ENCODE measurements around the gene AGR2. TPM values are rescaled to one million over a fixed set of nuclear protein-coding genes. Genes with fewer than 3 reads are reported as not detected.

Gene AGR2
- total RNA-seq, 1 donor from 2014 or later = 25.8 TPM

DNA sequence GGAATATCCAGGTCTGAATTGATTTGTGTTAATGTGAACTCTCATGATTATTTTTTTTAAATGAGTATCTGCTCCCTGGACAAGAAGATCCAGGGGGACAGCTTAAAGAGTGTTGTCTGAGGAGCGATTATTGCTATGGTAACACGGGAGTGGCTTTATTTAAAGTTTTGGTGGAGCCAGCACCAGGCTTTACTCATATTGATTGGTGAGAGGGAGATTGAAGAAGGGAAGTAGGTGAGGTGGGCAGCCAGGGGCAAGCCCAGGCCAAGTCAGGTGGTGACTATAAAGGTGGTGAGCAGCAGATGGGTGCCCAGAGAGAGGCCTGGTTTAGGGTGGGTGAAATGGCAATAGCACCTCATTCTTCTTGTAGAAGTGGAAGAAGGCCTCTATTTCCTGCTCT is 10.2 kb upstream of the AGR2 start:
- H3K27ac Mint-ChIP-seq = peak overlapping the region; percentile 59
- peaks cover 43% of the 10 kb centered on the region for H3K4me1 Mint-ChIP-seq (ENCODE audit: low read depth)
- DNase-seq (ENCODE audit: low spot score, unreplicated experiment) = no peak
- H3K9me3 Mint-ChIP-seq (ENCODE audit: low read depth) = peaks cover 7% of the 10 kb centered on the region
- no peaks in the 10 kb centered on the region for H3K27me3 Mint-ChIP-seq
- TF ChIP-seq, protein P1, sequence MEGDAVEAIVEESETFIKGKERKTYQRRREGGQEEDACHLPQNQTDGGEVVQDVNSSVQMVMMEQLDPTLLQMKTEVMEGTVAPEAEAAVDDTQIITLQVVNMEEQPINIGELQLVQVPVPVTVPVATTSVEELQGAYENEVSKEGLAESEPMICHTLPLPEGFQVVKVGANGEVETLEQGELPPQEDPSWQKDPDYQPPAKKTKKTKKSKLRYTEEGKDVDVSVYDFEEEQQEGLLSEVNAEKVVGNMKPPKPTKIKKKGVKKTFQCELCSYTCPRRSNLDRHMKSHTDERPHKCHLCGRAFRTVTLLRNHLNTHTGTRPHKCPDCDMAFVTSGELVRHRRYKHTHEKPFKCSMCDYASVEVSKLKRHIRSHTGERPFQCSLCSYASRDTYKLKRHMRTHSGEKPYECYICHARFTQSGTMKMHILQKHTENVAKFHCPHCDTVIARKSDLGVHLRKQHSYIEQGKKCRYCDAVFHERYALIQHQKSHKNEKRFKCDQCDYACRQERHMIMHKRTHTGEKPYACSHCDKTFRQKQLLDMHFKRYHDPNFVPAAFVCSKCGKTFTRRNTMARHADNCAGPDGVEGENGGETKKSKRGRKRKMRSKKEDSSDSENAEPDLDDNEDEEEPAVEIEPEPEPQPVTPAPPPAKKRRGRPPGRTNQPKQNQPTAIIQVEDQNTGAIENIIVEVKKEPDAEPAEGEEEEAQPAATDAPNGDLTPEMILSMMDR (IDR thresholded peaks at IDR 0.05; ENCODE audit: unreplicated experiment) = no peak
- H3K4me3 Mint-ChIP-seq (ENCODE audit: low read depth) = no peak overlapping the region
- H3K36me3 Mint-ChIP-seq (ENCODE audit: insufficient read depth) = peaks cover 2% of the 10 kb centered on the region

DNA sequence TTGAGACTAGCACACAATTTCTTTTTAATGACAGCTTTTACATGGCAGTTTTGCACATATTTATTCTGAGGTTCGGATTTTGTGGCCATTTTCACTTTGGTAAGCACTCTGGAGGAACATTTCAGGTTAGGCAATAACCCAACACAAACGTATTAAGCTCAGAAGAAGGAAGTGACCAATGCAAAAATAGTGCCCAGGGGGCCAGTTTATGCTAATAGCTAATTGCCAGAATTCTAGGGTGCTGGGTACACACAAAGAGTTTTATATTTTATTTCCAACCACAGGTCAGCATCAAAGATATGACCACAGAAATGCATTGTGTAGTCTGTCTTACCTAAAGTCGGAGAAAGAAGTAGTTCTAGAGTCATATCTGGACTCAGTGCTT is 8.4 kb upstream of the AGR2 start:
- DNase-seq (ENCODE audit: low spot score, unreplicated experiment) = no peak
- TF ChIP-seq, protein P1 (IDR thresholded peaks at IDR 0.05; ENCODE audit: unreplicated experiment) = no peak
- H3K27ac Mint-ChIP-seq = no peak overlapping the region

DNA sequence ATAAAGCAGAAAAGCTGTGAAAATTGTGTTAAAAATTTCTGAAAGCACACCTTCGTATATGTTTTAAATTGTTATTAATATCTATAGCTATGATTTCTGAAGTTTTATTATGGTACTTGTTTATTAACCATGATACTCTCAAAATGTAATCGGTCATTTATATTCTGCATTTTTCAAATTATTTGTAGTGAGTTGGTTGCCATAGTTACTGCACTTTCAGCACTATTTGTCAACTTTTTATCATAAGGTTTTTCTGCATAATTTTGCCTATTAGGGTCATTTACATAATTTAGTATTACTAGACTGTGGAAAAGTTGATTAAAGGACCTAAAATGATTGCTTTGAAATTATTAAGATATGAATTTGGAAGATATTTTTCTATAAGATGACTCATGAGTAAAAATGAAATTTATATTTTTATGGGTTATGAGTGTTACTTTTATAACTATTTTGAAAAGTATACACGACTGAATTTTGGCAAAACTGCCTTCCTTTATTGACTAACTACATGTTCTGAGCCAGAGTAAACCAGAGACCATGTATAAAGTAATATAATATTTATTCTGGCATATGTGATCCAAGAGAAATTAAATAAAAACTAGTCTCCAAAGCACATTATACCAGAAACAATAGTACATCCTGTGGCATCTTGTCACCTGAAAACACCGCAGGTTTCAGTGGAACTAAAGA is 7.9 kb upstream of the AGR2 start:
- Mint-ChIP-seq H3K9me3 (ENCODE audit: low read depth) (peaks cover 7% of the 10 kb centered on the region), H3K27ac (no peak overlapping the region), H3K4me1 (ENCODE audit: low read depth) (peaks cover 40% of the 10 kb centered on the region), H3K36me3 (ENCODE audit: insufficient read depth) (no peaks in the 10 kb centered on the region), H3K4me3 (ENCODE audit: low read depth) (no peak overlapping the region), H3K27me3 (no peaks in the 10 kb centered on the region)
- TF ChIP-seq, protein P1 (IDR thresholded peaks at IDR 0.05; ENCODE audit: unreplicated experiment) = no peak
- no peak for DNase-seq (ENCODE audit: low spot score, unreplicated experiment)

More for the DNA sequence above, 8.4 kb upstream of the AGR2 start:
- Mint-ChIP-seq H3K4me1 (ENCODE audit: low read depth) (peaks cover 43% of the 10 kb centered on the region), H3K27me3 (no peaks in the 10 kb centered on the region), H3K9me3 (ENCODE audit: low read depth) (peaks cover 10% of the 10 kb centered on the region), H3K36me3 (ENCODE audit: insufficient read depth) (peaks cover 2% of the 10 kb centered on the region), H3K4me3 (ENCODE audit: low read depth) (no peak overlapping the region)

DNA sequence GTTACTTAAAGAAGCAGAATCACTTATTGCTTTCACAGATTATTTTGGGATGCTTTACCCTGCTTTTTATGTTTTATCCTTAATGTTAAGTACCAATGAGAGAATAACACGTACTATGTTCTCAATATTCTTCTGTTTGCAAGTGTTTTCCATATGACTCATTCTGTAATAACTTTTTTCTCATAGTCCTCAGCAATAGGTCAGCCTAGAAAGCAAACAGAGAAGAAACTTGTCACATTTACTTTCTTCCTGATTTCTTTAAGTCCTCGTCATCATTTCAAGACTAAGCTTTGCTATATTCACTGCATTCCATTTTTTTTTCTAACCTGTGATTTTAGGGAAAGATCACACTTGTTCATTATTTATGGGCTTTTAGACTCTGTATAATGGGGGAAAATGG is 6.8 kb upstream of the AGR2 start:
- Mint-ChIP-seq H3K27me3 (no peaks in the 10 kb centered on the region), H3K36me3 (ENCODE audit: insufficient read depth) (no peaks in the 10 kb centered on the region), H3K4me1 (ENCODE audit: low read depth) (peaks cover 32% of the 10 kb centered on the region), H3K9me3 (ENCODE audit: low read depth) (peaks cover 7% of the 10 kb centered on the region), H3K4me3 (ENCODE audit: low read depth) (no peak overlapping the region), H3K27ac (no peak overlapping the region)
- DNase-seq (ENCODE audit: low spot score, unreplicated experiment) = no peak
- TF ChIP-seq, protein P1 (IDR thresholded peaks at IDR 0.05; ENCODE audit: unreplicated experiment) = no peak

DNA sequence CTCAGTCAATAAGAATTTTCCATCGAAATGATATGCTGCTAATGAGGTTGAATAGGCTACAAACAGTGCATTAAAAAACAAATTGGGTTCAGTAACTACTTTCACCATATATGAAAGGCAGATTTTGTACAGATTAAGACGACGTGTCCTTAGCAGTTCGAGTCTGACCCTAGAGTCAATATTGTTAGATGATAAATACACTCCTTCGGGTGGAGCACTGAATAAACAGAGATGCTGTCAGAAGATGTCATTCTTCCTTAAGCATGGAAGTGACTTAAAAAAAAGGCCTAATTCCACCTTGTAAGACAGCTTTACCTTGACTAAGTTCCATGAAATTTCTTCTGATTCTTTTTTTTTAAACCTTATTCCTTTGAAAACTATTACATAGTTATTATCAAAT is 5.8 kb upstream of the AGR2 start:
- H3K27ac Mint-ChIP-seq = no peak overlapping the region
- DNase-seq (ENCODE audit: low spot score, unreplicated experiment) = no peak

More for the DNA sequence above, 5.8 kb upstream of the AGR2 start:
- Mint-ChIP-seq H3K36me3 (ENCODE audit: insufficient read depth) (no peaks in the 10 kb centered on the region), H3K27me3 (no peaks in the 10 kb centered on the region), H3K4me3 (ENCODE audit: low read depth) (no peak overlapping the region), H3K4me1 (ENCODE audit: low read depth) (peaks cover 26% of the 10 kb centered on the region), H3K9me3 (ENCODE audit: low read depth) (peaks cover 7% of the 10 kb centered on the region)
- TF ChIP-seq, protein P1 (IDR thresholded peaks at IDR 0.05; ENCODE audit: unreplicated experiment) = no peak

All from progenitor cell of endocrine pancreas (in vitro differentiated cells).